NCI-H146 (cell line): ENCODE measurements around the gene INTS3.
"Not testable (repeated sequence)": the region's sequence is repeated elsewhere in the genome, so short reads cannot be mapped to it uniquely, and the experiment has no call there.

ENCODE experiments used
- DNase-seq: peaks from one replicate; lab custom pipeline; 2025; lab: John Stamatoyannopoulos, UW

The INTS3 gene

DNA sequence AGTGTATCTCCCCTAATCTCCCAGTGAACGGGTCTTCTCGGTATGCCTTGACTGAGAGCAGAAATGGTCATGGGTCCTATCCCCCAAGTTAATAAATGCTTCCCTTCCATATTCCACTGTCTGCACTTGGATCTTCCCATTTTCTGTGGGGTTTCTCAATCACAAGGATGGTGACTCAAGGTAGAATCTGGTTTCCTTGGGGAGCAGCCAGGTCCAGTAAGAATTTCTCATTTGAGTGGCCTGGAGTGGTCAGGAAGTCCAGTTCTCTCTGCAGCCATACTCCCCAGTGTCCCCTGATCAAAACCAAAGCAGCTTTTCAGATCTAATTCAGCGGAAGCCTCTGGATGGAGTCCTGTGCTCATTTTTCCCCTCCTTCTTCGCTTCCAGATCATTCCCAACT is 32.6 kb downstream of the INTS3 start:
- no peak for DNase-seq

DNA sequence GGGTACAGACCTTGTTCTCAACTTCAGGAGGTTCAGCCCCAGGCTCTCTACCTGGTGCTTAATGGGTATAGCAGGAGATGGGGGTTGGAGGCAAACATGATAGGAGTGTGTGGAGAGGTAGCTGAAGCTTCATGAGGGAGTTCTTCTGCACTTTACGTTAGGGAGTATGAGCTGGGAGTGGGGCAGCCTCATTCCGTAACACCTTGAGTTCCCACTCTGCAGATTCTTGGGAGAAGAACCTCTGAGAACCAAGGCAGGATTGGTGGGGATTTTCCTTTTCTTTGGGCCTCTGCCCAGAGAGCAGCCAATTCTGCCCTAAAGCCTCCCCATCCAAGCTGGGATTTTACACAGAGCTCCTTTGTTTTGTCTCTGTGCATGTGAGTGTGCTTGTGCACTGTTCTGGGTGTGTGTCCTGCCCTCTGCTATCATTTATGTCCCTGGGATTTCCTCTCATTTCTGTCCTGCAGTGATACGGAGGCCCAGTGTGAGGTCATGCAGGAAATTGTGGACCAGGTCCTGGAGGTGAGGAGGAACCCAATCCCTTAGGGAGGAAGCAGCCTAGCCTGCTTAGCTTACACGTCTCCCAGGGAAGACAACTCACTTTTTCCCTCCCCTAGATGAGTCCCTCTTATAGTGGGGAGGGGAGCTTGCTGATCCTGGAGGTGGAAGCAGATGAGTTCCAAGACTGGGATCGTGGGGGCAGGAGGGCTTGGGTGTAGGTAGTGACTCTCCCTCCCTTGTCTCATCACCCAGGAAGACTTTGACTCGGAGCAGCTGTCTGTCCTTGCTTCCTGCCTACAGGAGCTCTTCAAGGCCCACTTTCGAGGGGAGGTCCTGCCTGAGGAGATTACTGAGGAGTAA is 35.7 kb downstream of the INTS3 start:
- DNase-seq, result no peak

DNA sequence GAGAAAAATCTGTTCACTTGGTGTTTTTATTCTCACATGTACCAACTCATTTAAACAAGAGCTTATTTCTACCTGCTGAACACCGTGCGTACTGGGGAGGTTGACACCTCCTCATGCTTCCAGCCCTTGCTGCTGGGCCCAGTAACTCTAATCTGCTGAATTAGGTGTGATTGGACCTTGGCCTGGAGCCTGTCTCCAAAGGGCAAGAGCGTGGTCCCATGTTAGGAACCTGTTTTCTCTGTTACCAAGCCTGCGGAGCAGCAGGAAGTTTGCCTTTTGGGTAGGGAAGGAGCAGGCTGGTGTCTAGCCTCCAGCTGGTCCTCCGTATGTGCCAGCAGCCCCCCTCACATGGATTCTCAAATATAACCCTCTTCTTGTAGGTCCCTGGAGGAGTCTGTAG is 36.5 kb downstream of the INTS3 start:
- no peak for DNase-seq

DNA sequence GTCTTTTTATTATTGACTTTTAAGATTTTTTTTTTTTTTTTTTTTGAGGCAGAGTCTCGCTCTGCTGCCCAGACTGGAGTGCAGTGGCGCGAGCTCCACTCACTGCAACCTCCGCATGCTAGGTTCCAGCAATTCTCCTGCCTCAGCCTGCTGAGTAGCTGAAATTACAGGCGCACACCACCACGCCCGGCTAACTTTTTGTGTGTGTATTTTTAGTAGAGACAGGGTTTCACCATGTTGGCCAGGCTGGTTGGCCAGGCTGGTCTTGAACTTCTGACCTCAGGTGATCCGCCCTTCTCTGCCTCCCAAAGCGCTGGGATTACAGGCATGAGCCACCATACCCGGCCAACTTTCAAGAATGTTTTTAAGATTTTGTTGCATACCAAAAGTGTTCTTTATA is 38.8 kb downstream of the INTS3 start:
- DNase-seq, result not testable (repeated sequence)

DNA sequence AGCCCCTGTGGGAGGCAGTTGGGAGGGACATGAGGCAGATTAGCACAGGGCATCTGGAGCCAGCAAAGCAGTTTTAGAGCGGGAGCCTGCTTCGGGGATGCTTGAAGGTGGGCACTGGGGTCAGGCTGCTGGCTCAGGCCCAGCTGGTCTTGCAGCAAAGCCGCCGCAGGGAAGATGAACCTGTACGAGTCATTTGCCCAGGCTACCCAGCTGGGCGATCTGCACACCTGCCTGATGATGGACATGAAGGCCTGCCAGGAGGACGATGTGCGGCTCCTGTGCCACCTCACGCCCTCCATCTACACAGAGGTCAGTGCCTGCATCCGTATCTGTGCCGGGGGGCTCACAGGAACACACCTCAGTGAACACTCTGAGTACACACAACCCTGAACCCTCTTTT is 39.7 kb downstream of the INTS3 start:
- no peak for DNase-seq

DNA sequence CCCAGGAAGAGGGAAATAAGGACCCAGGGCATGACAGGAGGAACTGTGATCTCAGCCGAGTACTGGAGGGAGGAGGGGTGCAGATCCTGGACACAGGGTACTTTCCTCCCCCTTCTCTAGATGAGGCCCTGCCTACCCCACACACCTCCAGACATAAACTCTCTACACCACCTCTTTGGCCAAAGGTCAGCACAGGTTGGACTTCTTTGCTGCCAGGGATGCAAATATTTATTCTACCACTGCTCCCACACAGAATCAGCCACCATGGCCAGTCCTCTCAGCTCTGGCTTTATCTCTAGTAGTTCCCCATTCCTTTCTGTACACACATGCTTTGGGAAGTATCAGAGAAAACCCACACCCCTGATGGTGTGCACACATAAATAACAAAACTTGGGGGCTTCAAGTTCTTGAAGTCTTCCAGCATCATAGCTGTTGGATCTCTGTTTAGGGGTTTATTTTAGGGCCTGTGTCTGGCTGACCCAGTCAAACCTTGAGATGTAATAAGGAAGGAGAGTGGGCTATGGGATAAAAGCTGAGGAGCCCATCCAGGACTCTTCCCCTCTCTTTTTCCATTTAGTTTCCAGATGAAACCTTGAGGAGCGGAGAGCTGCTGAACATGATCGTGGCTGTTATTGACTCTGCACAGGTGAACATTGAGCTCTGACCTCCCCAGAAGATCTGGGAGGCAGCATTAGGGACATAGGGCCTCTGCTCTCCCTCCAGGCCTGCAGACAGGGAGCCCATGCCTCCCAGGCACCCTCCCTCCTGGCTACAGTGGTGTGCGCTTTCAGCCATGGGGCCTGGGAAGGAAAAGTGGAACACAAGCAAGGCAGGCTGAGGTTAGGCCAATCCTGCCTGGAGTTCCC is 40.7 kb downstream of the INTS3 start:
- DNase-seq, result no peak

DNA sequence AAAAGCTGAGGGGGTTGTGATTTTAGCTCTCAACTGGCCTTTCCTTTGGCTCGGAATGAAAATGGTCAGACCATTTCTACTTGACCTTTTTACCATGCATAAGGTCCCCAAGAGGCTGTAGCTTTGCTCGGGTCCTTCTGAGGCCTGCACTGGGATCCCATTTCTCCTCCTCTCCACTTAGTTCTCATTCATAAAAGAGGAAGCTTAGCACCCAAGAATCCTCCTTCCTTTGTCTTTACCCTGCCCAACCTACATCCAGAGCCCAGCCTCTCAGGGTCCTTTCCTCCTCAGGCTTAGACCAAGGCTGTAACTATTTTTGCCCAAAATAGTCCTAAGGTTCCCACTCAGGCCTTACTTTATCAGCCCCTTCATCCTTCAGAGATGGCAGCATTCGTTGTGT is 41.4 kb downstream of the INTS3 start:
- no peak for DNase-seq

DNA sequence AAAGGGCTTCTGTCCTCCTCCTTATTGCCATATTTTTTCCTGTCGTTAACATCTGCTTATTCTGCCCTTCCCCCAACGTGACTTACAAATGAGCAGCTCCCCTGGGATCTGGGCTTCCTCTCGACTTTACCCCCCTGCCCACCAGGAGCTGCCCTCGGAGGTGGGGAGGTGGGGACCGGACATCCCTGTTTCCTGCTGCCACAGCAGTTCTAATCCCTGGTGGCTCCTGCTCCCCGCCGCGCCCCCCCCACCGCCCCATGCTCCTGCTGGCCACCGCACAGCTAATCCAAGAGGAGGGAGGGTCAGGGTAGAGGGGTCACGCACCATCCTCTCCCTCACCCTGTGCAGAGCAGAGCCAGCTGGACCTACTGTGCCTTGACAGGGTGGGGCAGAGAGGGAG is 42.9 kb downstream of the INTS3 start:
- DNase-seq, result no peak

DNA sequence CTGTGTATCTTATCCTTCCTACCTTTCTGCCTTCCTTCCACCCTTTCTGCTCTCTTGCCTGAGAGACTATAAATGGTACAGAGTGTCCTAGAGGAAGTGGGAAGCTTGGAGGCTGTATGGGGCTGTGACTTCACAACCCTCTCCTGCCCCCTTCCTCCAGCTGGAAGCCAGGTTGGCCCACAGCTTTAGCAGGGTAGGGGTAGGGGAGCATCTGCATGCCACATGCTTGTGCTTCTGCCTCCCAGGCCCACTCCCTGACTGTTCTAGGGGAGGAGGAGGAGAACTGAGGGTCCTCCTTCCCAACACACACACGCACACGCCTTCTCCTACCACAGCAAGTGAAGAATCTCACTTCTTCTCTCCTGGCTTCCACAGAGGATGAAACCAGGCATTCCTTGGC is 43.4 kb downstream of the INTS3 start:
- no peak for DNase-seq

DNA sequence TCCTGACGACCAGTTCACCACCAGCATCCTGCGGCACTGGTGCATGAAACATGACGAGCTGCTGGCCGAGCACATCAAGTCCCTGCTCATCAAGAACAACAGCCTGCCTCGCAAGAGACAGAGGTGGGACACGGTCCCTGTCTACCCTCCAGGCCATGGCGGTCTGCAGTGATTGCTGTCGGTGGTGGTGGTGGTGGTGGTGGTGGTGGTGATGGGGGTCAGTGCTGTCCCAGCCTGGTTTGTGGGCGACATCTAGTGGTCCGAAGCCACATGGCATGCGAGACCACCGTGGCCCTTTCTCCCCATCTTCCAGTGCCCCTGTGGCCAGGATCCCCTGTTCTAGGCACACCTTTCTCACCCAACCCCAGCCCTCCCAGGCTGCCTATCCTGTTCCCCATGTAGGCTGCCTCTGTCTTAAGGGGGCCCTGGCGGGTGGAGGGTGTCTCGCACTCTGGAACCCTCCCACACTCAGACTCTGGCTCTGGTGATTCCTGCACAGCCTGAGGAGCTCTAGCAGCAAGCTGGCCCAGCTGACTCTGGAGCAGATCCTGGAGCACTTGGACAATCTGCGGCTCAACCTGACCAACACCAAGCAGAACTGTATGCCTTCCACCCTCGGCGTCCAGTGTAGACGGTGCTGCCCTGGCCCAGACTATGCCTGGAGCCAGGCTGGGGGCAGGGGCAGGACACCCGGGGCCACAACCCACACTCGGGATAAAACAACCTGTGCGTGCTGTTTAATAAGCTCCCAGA is 44.2 kb downstream of the INTS3 start:
- DNase-seq, result no peak

DNA sequence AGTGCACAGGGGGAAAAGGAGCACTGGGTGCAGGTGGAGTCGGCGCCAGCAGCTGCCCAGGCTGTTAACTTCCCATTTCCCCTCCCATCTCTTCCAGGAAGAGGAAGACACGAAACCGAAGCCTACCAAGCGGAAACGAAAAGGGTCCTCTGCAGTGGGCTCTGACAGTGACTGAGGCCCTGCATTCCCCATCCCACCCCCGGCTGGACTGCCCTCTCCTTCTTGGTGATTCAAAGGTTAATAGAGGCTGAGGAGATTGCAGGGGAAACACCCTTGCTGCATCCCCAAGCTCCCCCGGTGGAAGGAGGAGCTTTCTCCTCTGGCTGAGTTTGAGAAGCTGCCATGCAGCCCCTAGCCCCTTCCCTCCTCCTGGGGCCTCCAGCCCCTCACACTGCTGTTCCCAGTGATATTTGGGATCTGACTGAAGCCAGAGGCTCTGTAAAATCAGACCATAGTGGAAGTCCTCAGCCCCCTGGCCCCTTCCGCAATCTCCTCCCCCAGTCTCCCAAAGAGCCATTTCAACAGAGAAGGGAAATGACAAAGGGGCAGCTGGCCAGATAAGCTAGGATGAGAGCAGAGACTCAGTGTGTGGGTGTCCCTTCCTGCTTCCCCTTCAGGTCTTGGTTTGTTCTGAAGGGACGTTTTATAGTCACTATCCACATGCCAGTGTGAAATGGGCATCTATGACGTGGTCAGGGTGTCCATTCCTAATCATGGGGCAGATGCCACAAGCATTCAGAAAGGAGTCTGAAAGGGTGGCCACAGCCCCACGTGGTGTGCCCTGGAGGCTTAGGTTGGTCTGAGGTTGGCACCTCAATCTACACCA is 45.5 kb downstream of the INTS3 start:
- DNase-seq, result no peak

DNA sequence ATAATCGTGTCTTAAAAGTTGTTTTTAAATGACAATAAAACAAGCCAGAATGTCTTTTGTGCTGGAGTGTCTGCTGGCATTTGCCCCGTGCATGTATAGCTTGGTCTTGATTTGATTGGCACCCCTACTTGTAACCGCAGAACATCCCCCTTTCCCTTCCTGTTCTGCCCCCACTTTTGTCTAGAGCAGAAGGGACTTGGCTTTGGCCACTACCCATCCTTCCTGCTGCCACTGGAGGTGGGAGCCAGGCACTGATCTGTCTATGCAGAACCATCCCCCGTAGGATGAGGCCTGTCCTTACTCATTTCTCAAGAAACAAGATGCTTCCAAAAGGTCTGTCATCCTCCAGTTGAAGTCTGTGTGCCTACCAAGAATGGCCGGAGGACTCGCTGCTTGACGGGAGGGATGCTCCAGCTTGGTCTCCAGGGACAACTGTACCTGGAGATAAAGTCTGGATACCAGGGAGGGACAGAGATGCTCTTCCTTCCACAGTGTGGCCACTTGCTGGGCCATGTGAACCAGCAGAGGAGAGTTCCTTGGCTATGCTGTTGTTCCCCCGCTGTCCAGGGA is 46.3 kb downstream of the INTS3 start:
- DNase-seq, result no peak

DNA sequence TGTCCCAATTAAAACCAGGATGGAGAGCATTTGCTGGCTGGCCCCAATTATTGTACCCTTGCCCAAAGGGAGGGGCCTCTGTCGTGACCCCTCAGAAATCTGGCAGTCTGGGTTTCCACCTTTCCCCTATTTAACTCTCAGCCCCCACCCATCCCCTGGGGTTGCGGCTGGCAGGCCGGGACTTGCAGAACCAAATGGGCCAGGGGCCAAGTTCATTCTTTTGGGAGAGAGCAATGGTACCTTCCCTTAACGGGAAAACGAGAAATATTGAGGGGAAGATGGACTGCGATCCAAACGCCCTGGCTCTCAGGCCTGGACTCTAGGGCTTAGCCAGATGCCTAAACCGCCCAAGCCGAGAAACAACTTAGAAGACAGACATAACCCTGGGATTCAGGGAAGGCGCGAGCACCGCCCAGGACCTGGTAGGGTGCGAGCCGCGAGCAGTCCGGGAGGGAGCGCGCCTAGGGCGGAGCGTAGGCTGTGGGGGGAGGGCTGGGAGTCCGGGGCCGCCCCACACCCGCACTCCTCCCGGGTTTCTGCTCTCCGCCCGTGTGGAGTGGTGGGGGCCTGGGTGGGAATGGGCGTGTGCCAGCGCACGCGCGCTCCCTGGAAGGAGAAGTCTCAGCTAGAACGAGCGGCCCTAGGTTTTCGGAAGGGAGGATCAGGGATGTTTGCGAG is 47.1 kb downstream of the INTS3 start, which contains the start of gene SLC27A3:
Gene SLC27A3 (plus strand): TSS at position 628 of the 678 bp plus-strand sequence. CDS start 91 bp downstream, outside the sequence.
- peak; percentile 79 for DNase-seq

DNA sequence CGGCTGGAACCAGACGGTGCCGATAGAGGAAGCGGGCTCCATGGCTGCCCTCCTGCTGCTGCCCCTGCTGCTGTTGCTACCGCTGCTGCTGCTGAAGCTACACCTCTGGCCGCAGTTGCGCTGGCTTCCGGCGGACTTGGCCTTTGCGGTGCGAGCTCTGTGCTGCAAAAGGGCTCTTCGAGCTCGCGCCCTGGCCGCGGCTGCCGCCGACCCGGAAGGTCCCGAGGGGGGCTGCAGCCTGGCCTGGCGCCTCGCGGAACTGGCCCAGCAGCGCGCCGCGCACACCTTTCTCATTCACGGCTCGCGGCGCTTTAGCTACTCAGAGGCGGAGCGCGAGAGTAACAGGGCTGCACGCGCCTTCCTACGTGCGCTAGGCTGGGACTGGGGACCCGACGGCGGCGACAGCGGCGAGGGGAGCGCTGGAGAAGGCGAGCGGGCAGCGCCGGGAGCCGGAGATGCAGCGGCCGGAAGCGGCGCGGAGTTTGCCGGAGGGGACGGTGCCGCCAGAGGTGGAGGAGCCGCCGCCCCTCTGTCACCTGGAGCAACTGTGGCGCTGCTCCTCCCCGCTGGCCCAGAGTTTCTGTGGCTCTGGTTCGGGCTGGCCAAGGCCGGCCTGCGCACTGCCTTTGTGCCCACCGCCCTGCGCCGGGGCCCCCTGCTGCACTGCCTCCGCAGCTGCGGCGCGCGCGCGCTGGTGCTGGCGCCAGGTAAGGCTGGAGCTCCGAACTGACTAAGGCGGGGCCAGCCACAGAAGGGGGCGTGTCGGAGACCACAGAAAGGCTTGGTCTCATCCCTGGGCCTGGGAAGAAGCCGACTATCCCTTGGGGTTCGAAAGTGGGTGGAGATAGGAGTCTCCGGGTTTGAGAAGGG is 47.8 kb downstream of the INTS3 start:
- peak; percentile 91 for DNase-seq

DNA sequence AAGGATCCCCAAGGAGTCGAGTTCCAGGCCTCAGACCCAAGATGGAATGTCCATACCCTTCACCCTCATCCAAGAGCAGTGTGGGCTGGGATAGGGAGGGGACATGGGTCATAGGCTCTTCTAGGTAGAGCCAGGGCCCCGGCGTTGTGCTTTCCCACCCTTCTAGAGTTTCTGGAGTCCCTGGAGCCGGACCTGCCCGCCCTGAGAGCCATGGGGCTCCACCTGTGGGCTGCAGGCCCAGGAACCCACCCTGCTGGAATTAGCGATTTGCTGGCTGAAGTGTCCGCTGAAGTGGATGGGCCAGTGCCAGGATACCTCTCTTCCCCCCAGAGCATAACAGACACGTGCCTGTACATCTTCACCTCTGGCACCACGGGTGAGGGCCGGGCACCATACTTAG is 48.5 kb downstream of the INTS3 start:
- DNase-seq, result no peak

DNA sequence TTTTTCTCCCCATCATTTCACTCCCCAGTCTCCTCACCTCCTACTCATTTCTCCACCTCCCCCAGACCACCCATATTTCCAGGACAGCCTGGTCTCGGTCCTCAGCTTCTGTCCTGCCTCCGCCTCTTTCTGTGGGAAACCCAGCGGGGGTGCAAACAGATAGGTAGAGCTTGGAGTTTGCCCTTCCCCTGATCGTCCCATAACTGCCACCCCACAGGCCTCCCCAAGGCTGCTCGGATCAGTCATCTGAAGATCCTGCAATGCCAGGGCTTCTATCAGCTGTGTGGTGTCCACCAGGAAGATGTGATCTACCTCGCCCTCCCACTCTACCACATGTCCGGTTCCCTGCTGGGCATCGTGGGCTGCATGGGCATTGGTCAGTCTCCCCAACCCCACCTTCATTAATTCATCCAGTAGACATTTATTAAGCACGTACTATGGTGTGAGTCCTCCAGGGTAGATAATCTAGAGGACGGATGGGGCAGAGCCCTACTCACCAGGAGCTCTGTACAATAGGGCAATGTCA is 49.1 kb downstream of the INTS3 start:
- DNase-seq, result no peak

DNA sequence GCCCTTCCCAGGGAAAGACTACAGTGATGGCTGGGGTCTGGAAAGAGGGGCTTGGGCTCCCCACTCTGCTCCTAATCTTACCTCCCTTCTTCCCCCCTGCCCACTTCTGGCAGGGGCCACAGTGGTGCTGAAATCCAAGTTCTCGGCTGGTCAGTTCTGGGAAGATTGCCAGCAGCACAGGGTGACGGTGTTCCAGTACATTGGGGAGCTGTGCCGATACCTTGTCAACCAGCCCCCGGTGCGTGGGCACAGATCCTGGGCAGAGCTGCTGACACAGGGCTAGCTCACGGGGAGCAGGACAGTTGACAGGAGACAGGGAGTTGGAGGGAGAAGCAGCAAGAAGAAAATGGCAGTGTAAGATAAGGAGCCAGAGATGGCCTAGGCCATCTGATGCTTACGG is 49.8 kb downstream of the INTS3 start:
- DNase-seq, result no peak

DNA sequence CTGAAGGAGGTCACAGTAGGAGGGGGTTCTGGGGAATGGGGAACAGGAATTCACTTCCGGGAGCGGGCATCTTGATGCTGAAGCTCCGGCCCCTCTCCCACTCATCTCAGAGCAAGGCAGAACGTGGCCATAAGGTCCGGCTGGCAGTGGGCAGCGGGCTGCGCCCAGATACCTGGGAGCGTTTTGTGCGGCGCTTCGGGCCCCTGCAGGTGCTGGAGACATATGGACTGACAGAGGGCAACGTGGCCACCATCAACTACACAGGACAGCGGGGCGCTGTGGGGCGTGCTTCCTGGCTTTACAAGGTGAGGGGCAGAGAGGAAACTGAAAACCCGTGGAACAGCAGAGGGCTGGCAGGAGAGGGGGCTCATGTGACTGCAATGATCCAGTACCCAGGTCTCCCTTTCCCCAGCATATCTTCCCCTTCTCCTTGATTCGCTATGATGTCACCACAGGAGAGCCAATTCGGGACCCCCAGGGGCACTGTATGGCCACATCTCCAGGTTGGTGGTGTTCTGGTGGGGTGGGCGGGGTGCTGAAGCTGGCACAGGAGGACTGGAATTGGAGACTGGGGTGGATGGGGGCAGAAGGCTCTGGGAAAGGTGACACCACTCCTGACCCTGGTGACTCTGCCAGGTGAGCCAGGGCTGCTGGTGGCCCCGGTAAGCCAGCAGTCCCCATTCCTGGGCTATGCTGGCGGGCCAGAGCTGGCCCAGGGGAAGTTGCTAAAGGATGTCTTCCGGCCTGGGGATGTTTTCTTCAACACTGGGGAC is 50.4 kb downstream of the INTS3 start:
- DNase-seq, result no peak
